GM21825 (cell line): ENCODE data around the gene B3GLCT.
"Not testable (repeated sequence)": the region's sequence is repeated elsewhere in the genome, so short reads cannot be mapped to it uniquely, and the experiment has no call there.

ENCODE experiments used
- ATAC-seq: cut with Tn5 transposase; IDR thresholded peaks from one replicate; pipeline ENCODE4 v1.9.1; 2021; ENCODE audit warnings: mild to moderate bottlenecking, moderate library complexity; ENCODE audit not compliant: unreplicated experiment

The B3GLCT gene

GRCh38 chr13:31334994-31335557, 135.3 kb downstream of the B3GLCT start:
- no peak for ATAC-seq

- not testable (repeated sequence) for ATAC-seq
These were observed 139.8 kb downstream of the B3GLCT start for GRCh38 chr13:31339616-31340015.

GRCh38 chr13:31340848-31341247, 141.1 kb downstream of the B3GLCT start:
- ATAC-seq = not testable (repeated sequence)

- no peak for ATAC-seq
These were observed 147.1 kb downstream of the B3GLCT start for GRCh38 chr13:31346891-31347290.

GRCh38 chr13:31349156-31349555, 149.4 kb downstream of the B3GLCT start:
- ATAC-seq = no peak

GRCh38 chr13:31350560-31350959, 150.8 kb downstream of the B3GLCT start:
- no peak for ATAC-seq

GRCh38 chr13:31351376-31351775, 151.6 kb downstream of the B3GLCT start:
- no peak for ATAC-seq

- ATAC-seq = no peak
These were observed 152.7 kb downstream of the B3GLCT start for GRCh38 chr13:31352467-31352866.

- ATAC-seq = no peak
These were observed 155.2 kb downstream of the B3GLCT start for GRCh38 chr13:31355001-31355400.

- no peak for ATAC-seq
These were observed 157.2 kb downstream of the B3GLCT start for GRCh38 chr13:31356991-31357390.

- no peak for ATAC-seq
These were observed 157.8 kb downstream of the B3GLCT start for GRCh38 chr13:31357581-31357980.

- ATAC-seq = no peak
These were observed 161.9 kb downstream of the B3GLCT start for GRCh38 chr13:31361673-31362072.

- ATAC-seq = no peak
These were observed 165.9 kb downstream of the B3GLCT start for GRCh38 chr13:31365630-31366029.

- ATAC-seq = no peak
These were observed 167.6 kb downstream of the B3GLCT start for GRCh38 chr13:31367410-31367809.

- no peak for ATAC-seq
These were observed 169.4 kb downstream of the B3GLCT start for GRCh38 chr13:31369213-31369612.

- no peak for ATAC-seq
These were observed 172.7 kb downstream of the B3GLCT start for GRCh38 chr13:31372454-31372853.

- ATAC-seq = no peak
These were observed 174.9 kb downstream of the B3GLCT start for GRCh38 chr13:31374682-31375081.

GRCh38 chr13:31377946-31378345, 178.2 kb downstream of the B3GLCT start:
- no peak for ATAC-seq

- ATAC-seq = no peak
These were observed 180.9 kb downstream of the B3GLCT start for GRCh38 chr13:31380715-31381114.
